GM21786 (cell line): ENCODE data around the gene MCCC1.

ENCODE experiments used
- ATAC-seq: cut with Tn5 transposase; IDR thresholded peaks from one replicate; pipeline ENCODE4 v1.9.1; 2021; ENCODE audit not compliant: unreplicated experiment

The MCCC1 gene

GRCh38 chr3:182989566-182989965 lies 109.7 kb downstream of the MCCC1 start:
- ATAC-seq, result no peak

GRCh38 chr3:182986021-182986420 lies 113.3 kb downstream of the MCCC1 start:
- ATAC-seq, result no peak

GRCh38 chr3:182983876-182984275 lies 115.4 kb downstream of the MCCC1 start:
- ATAC-seq, result no peak

DNA sequence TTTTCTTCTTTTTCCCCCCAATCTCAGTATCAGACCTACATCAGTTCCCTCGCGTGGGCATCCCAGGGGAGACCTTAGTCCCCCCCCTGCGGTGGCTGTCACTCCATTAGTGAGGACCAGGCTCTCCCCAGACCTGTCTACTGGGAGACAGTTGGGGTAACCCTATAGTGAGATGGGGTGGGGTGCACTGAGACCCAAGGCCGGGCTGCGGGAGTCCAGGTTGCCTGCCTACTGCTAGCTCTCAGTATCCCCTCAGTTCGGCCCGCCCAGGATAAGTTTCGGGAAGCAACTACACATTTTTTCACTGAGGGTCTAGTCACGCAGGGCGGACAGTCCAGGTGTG lies 118.3 kb downstream of the MCCC1 start:
- ATAC-seq, result no peak

DNA sequence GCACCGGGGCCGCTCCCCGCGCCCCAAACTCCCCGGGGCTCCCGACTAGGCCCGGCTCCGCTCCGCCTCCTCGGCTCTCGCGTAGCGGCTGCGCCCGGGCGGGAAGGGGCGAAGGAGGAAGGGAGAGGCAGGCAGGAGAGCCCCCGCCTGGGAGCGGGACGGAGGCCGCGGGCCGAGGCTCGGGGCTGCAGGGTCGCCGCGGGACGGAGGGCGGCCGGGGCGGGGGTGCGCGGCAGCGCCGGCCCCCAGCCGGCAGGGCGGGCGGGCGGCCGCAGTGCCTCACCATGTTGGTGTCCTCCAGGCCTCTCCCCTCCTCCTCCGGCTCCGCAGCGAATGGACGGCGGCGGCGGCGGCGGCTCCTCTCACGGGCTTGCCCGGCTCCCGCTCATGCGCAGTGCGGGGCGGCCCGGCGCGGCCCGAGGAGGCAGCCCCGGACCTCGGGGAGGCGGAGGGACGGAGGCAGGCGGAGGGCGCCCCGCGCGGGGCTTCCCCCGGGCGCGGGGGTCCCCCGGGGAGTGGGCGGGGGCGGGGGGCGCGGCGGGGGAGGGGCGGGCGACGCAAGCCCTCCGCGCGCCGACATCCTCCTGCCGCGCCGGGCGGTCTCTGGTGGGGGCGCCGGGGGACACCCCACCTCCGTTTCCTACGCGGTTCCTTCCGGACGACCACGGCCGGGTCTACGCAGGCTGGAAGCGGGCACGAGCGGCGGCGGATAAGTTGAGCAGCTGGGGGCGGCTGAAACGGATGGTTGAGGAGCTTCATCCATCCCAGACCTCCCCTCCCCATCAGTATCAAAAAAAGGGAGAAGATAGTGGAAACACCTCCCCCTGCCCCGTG lies 118.9 kb downstream of the MCCC1 start, which contains the start of gene DCUN1D1:
Gene DCUN1D1 (minus strand): TSS at position 335 of the 834 bp plus-strand sequence. CDS start 49 bp downstream, at position 286.
- peak; percentile 83 for ATAC-seq

GRCh38 chr3:182979674-182980191 lies 119.6 kb downstream of the MCCC1 start:
- ATAC-seq, result peak; percentile 13

- no peak for ATAC-seq
These were observed 120.1 kb downstream of the MCCC1 start for GRCh38 chr3:182979103-182979673.

GRCh38 chr3:182978387-182978786 lies 120.9 kb downstream of the MCCC1 start:
- ATAC-seq, result no peak

DNA sequence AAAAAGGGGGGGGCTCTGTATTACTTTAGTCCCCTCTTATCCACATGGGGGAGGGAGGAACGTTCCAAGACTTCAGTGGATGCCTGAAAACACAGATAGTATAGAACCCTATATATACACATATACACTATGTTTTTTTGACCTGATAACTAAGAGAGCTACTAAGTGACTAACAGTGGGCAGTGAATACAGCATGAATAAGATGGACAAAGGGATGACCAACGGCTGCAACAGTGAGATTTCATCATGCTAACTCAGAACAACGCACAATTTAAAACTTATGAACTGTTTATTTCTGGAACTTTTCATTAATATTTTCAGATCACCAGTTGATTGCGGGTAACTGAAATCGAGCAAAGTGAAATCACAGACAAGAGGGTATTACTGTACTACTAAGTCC lies 126.2 kb downstream of the MCCC1 start:
- ATAC-seq, result no peak

- no peak for ATAC-seq
These were observed 126.9 kb downstream of the MCCC1 start for GRCh38 chr3:182972387-182972786.

- peak; percentile 57 for ATAC-seq
These were observed 127.7 kb downstream of the MCCC1 start for GRCh38 chr3:182971637-182972036.

DNA sequence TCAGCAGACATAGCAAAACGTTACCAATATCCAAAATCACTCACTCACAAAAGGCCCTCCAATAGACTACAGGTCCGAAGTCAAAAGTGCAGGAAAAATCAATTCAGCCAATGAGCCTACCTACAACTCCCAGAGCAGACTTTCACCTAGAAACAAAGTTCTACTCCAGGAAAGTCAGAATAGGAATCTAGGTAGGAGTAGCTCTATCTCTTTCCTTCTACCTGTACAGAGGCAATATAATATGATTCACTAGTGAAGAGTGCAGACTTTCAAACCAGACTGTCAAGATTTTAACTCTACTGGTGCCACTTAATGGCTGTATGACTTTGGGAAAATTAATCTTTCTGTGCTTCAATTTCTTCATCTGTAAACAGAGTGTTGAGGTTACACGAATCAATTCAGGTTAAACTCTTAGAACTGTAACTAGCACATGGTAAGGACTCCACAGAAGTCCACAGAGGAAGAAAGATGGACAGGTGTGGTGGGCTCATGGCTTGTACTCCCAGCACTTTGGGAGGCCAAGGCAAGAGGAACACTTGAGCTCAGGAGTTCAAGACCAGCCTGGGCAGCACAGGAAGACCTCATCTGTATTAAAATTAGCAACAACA lies 128.4 kb downstream of the MCCC1 start:
- no peak for ATAC-seq

DNA sequence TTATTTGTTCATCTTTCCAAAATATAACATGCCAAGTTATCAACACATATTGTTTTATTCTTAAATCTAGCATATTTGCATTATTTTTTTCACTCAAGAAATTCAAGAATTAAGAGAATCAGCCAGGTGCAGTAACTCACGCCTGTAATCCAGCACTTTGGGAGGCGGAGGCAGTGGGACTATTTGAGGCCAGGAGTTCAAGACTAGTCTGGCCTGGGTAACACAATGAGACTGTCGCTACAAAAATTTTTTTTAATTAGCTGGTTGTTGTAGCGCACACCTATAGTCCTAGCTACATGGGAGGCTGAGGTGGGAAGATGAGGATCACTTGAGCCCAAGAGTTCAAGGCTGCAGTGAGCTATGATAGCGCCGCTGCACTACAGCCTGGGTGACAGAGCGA lies 129.4 kb downstream of the MCCC1 start:
- no peak for ATAC-seq

DNA sequence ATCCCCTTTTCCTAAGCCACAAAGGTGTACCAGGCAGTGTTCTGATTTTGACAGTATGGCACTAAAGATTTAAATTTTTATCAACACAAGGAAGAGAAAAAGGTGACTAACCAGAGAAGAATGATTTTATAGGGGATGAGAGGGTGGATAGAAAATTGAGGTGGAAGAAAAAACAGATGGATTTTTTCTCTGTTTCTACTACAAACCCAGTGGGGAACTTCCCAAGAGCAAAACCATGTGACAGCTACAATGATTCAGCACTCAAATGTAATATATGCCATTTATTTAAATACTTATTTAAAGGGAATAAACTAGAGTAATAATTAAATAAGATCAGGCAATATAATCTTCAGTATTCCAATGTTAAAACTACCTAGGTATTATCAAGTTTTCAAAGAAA lies 130.0 kb downstream of the MCCC1 start:
- ATAC-seq, result no peak

GRCh38 chr3:182967218-182968204 lies 131.8 kb downstream of the MCCC1 start:
- peak; percentile 47 for ATAC-seq

DNA sequence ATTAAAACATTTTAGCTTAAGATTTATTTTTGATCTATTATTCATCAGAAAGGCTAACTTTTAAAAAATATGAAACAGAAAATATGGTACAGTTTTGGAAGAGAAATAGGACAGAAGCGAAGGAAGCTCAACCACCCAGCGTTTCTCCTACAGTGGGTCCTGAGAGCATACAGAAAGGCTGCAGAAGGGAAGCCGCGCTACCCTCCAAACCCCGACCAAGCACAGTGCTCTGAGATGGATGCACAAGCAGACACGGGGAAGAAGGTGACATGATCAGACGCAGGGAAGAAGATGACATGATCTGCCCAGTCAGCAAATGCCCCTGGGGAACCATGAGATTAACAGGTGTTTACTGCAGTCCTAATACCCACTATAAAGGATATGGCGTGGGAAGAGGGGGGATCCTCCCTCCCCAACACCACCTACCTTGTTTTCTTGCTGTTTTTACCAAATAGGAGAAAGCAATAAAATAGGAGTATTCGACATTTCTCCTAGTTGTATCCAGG lies 133.4 kb downstream of the MCCC1 start:
- no peak for ATAC-seq
